ENCODE results near the gene ALKBH5. TPM values are rescaled to one million over a fixed set of nuclear protein-coding genes. Genes with fewer than 3 reads are reported as not detected.

The ALKBH5 gene
- total and polyA plus RNA-seq, 2 experiments from 2014 or later: 81.9 to 161 TPM

GRCh38 chr17:18233803-18234518 lies 50.3 kb downstream of the ALKBH5 start:
- DNase-seq: no peak
- Histone ChIP-seq H3K27me3 (replicated peaks; ENCODE audit: insufficient read depth) (no peaks in the 10 kb centered on the region), H3K9ac (no peak overlapping the region), H3K79me2 (ENCODE audit: insufficient read depth) (peaks cover 23% of the 10 kb centered on the region), H4K20me1 (ENCODE audit: insufficient read depth) (no peaks in the 10 kb centered on the region), H3K36me3 (ENCODE audit: low read depth) (no peaks in the 10 kb centered on the region), H3F3A (ENCODE audit: insufficient read depth) (no peaks in the 10 kb centered on the region), H3K4me3 (no peak overlapping the region), H3K4me1 (ENCODE audit: insufficient read depth) (no peaks in the 10 kb centered on the region), H3K4me2 (ENCODE audit: unreplicated experiment) (no peak overlapping the region), H3K9me2 (ENCODE audit: insufficient read depth) (no peaks in the 10 kb centered on the region), H3K27ac (no peak overlapping the region), H2AFZ (no peak overlapping the region), H3K9me3 (ENCODE audit: low read depth) (no peaks in the 10 kb centered on the region)
- TF ChIP-seq EZH2 (IDR thresholded peaks at IDR 0.05; ENCODE audit: insufficient read depth, poor library complexity, severe bottlenecking) (no peak), EZH2phosphoT487 (IDR thresholded peaks at IDR 0.05; ENCODE audit: insufficient read depth, low read depth) (no peak)
- 96 to 97% methylated on average over 18 to 22 of the region's 22 CpGs for WGBS, 2 experiments (ENCODE audit: low coverage in 1 of 2, low lambda C conversion rate in 2 of 2, missing lambda C conversion rate in 2 of 2)
- in situ Hi-C loops (cut with MboI): no loop called here

GRCh38 chr17:18234853-18235380 lies 51.3 kb downstream of the ALKBH5 start:
- in situ Hi-C loops (cut with MboI): no loop called here

GRCh38 chr17:18235743-18236256 lies 52.2 kb downstream of the ALKBH5 start:
- no peak overlapping the region for H3K4me2 ChIP-seq (ENCODE audit: unreplicated experiment)

More at GRCh38 chr17:18234853-18235380, 51.3 kb downstream of the ALKBH5 start:
- DNase-seq: no peak
- Histone ChIP-seq H4K20me1 (ENCODE audit: insufficient read depth) (no peaks in the 10 kb centered on the region), H3K4me1 (ENCODE audit: insufficient read depth) (no peaks in the 10 kb centered on the region), H3K9me2 (ENCODE audit: insufficient read depth) (no peaks in the 10 kb centered on the region), H3F3A (ENCODE audit: insufficient read depth) (no peaks in the 10 kb centered on the region), H3K4me2 (ENCODE audit: unreplicated experiment) (no peak overlapping the region), H3K27ac (peak overlapping the region; percentile 64; the same call in 1 of the 2 replicates), H3K27me3 (replicated peaks; ENCODE audit: insufficient read depth) (no peaks in the 10 kb centered on the region), H3K36me3 (ENCODE audit: low read depth) (no peaks in the 10 kb centered on the region), H2AFZ (no peak overlapping the region), H3K9me3 (ENCODE audit: low read depth) (no peaks in the 10 kb centered on the region), H3K4me3 (no peak overlapping the region), H3K79me2 (ENCODE audit: insufficient read depth) (peaks cover 14% of the 10 kb centered on the region), H3K9ac (no peak overlapping the region)
- TF ChIP-seq EZH2 (IDR thresholded peaks at IDR 0.05; ENCODE audit: insufficient read depth, poor library complexity, severe bottlenecking) (no peak), EZH2phosphoT487 (IDR thresholded peaks at IDR 0.05; ENCODE audit: insufficient read depth, low read depth) (no peak)
- WGBS, 2 experiments (ENCODE audit: low coverage in 1 of 2, low lambda C conversion rate in 2 of 2, missing lambda C conversion rate in 2 of 2): 95 to 96% methylated on average over 22 of the region's 22 CpGs

GRCh38 chr17:18236494-18236893 lies 52.9 kb downstream of the ALKBH5 start:
- H3K4me2 ChIP-seq (ENCODE audit: unreplicated experiment): no peak overlapping the region
- WGBS, 2 experiments (ENCODE audit: low coverage in 1 of 2, low lambda C conversion rate in 2 of 2, missing lambda C conversion rate in 2 of 2): 94% methylated on average over 18 of the region's 18 CpGs

More at GRCh38 chr17:18235743-18236256, 52.2 kb downstream of the ALKBH5 start:
- Histone ChIP-seq H3K27me3 (replicated peaks; ENCODE audit: insufficient read depth) (no peaks in the 10 kb centered on the region), H3K9me3 (ENCODE audit: low read depth) (no peaks in the 10 kb centered on the region), H3F3A (ENCODE audit: insufficient read depth) (no peaks in the 10 kb centered on the region), H4K20me1 (ENCODE audit: insufficient read depth) (no peaks in the 10 kb centered on the region), H3K4me3 (no peak overlapping the region), H3K4me1 (ENCODE audit: insufficient read depth) (no peaks in the 10 kb centered on the region), H3K27ac (peak overlapping the region; percentile 64), H3K36me3 (ENCODE audit: low read depth) (no peaks in the 10 kb centered on the region), H3K79me2 (ENCODE audit: insufficient read depth) (0 out of 2 replicates have a peak, but pooled peaks cover 8% of the 10 kb centered on the region), H3K9me2 (ENCODE audit: insufficient read depth) (no peaks in the 10 kb centered on the region), H2AFZ (no peak overlapping the region), H3K9ac (peak overlapping the region; percentile 59)
- DNase-seq: peak; percentile 72
- 71 to 74% methylated on average over 13 to 14 of the region's 14 CpGs for WGBS, 2 experiments (ENCODE audit: low coverage in 1 of 2, low lambda C conversion rate in 2 of 2, missing lambda C conversion rate in 2 of 2)
- TF ChIP-seq EZH2 (IDR thresholded peaks at IDR 0.05; ENCODE audit: insufficient read depth, poor library complexity, severe bottlenecking) (no peak), EZH2phosphoT487 (IDR thresholded peaks at IDR 0.05; ENCODE audit: insufficient read depth, low read depth) (no peak)
- in situ Hi-C loops (cut with MboI): no loop called here

More at GRCh38 chr17:18236494-18236893, 52.9 kb downstream of the ALKBH5 start:
- Histone ChIP-seq H3K9me2 (ENCODE audit: insufficient read depth) (no peaks in the 10 kb centered on the region), H3K9me3 (ENCODE audit: low read depth) (no peaks in the 10 kb centered on the region), H3K36me3 (ENCODE audit: low read depth) (no peaks in the 10 kb centered on the region), H3K9ac (0 out of 2 replicates have a peak overlapping the region, but pooled peaks have one; percentile 59), H3K4me1 (ENCODE audit: insufficient read depth) (no peaks in the 10 kb centered on the region), H3K4me3 (no peak overlapping the region), H3K27ac (no peak overlapping the region; the same call in 1 of the 2 replicates), H4K20me1 (ENCODE audit: insufficient read depth) (no peaks in the 10 kb centered on the region), H3K79me2 (ENCODE audit: insufficient read depth) (0 out of 2 replicates have a peak, but pooled peaks cover under 1% of the 10 kb centered on the region), H2AFZ (no peak overlapping the region), H3K27me3 (replicated peaks; ENCODE audit: insufficient read depth) (no peaks in the 10 kb centered on the region), H3F3A (ENCODE audit: insufficient read depth) (no peaks in the 10 kb centered on the region)
- no peak for DNase-seq
- in situ Hi-C loops (cut with MboI): no loop called here
- TF ChIP-seq EZH2phosphoT487 (IDR thresholded peaks at IDR 0.05; ENCODE audit: insufficient read depth, low read depth) (no peak), EZH2 (IDR thresholded peaks at IDR 0.05; ENCODE audit: insufficient read depth, poor library complexity, severe bottlenecking) (no peak)

Measured in GM23248 (cell line).